ENCODE measurements around the gene BDKRB2.

DNA sequence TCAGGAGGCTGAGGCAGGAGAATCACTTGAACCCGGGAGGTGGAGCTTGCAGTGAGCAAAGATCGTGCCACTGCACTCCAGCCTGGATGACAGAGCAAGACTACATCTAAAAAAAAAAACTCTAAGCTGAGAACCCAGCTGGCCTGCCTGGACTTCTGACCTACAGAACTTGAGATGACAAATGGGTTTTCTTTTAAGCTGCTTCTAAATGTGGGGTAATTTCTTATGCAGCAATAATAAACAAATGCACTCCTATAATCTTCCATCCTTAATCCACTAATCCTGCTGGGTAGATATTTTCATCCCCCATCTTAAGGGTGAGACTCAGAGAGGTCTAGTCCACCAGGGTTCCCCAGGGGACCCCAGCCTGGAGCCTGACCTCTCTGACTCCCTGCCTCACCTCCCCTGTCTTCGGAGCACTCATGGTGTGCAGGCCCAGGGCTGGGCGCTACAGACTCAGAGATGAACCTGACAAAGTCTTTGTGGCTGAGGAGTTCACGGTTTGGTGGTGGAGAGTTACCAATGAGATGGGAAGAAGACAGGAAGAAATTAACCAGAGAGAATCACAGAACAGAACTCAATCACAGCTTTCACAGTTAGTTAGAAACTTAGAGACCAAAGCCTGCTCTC is 39.7 kb upstream of the BDKRB2 start:
- TF ChIP-seq, protein P1, sequence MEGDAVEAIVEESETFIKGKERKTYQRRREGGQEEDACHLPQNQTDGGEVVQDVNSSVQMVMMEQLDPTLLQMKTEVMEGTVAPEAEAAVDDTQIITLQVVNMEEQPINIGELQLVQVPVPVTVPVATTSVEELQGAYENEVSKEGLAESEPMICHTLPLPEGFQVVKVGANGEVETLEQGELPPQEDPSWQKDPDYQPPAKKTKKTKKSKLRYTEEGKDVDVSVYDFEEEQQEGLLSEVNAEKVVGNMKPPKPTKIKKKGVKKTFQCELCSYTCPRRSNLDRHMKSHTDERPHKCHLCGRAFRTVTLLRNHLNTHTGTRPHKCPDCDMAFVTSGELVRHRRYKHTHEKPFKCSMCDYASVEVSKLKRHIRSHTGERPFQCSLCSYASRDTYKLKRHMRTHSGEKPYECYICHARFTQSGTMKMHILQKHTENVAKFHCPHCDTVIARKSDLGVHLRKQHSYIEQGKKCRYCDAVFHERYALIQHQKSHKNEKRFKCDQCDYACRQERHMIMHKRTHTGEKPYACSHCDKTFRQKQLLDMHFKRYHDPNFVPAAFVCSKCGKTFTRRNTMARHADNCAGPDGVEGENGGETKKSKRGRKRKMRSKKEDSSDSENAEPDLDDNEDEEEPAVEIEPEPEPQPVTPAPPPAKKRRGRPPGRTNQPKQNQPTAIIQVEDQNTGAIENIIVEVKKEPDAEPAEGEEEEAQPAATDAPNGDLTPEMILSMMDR (IDR thresholded peaks at IDR 0.05), result no peak
- TF ChIP-seq CEBPB (IDR thresholded peaks at IDR 0.05) (no peak), CBX8 (IDR thresholded peaks at IDR 0.05) (no peak)
